ENCODE results near the gene SPATA24.
"Not testable (repeated sequence)": the region's sequence is repeated elsewhere in the genome, so short reads cannot be mapped to it uniquely, and the experiment has no call there.

The SPATA24 gene

GRCh38 chr5:139403787-139404483 lies at the start of gene SPATA24:
TSS of gene SPATA24 (minus strand) at chr5:139404089. CDS start at chr5:139404060, 29 bp downstream.
- peak; percentile 96 to 97 for DNase-seq

- DNase-seq, result no peak
These were observed 48.2 kb upstream of the SPATA24 start for GRCh38 chr5:139451878-139452660.

GRCh38 chr5:139451176-139451575 lies 47.3 kb upstream of the SPATA24 start:
- no peak for DNase-seq

GRCh38 chr5:139446956-139447779 lies 43.3 kb upstream of the SPATA24 start:
- DNase-seq, result no peak

GRCh38 chr5:139445325-139446170 lies 41.7 kb upstream of the SPATA24 start:
- no peak for DNase-seq

- DNase-seq, result no peak
These were observed 40.1 kb upstream of the SPATA24 start for GRCh38 chr5:139443831-139444453.

- not testable (repeated sequence) for DNase-seq
These were observed 36.5 kb upstream of the SPATA24 start for GRCh38 chr5:139440416-139440815.

GRCh38 chr5:139439013-139439903 lies 35.4 kb upstream of the SPATA24 start, which contains the start of gene DNAJC18:
TSS of gene DNAJC18 (minus strand) at chr5:139439525. CDS start at chr5:139439445, 80 bp downstream.
- DNase-seq, result peak; percentile 85 to 96

- DNase-seq, result no peak
These were observed 34.8 kb upstream of the SPATA24 start for GRCh38 chr5:139438707-139439012.

- no peak for DNase-seq
These were observed 31.8 kb upstream of the SPATA24 start for GRCh38 chr5:139435676-139436075.

GRCh38 chr5:139431706-139432105 lies 27.8 kb upstream of the SPATA24 start:
- DNase-seq, result no peak

GRCh38 chr5:139430015-139430414 lies 26.1 kb upstream of the SPATA24 start:
- DNase-seq, result no peak

- no peak for DNase-seq
These were observed 22.5 kb upstream of the SPATA24 start for GRCh38 chr5:139426203-139426885.

GRCh38 chr5:139425497-139425896 lies 21.6 kb upstream of the SPATA24 start:
- no peak for DNase-seq

GRCh38 chr5:139422307-139422893 lies 18.5 kb upstream of the SPATA24 start:
- DNase-seq, result peak; percentile 51 to 71

- no peak for DNase-seq
These were observed 15.6 kb upstream of the SPATA24 start for GRCh38 chr5:139419226-139420192.

- DNase-seq, result no peak
These were observed 14.9 kb upstream of the SPATA24 start for GRCh38 chr5:139418793-139419192.

GRCh38 chr5:139417214-139417613 lies 13.3 kb upstream of the SPATA24 start:
- DNase-seq, result peak; percentile 50 to 84

GRCh38 chr5:139416651-139417050 lies 12.8 kb upstream of the SPATA24 start:
- DNase-seq, result peak in 1 of 2 experiments; percentile 28
